DMS79 treated with DMSO at 0.1 percent for 48 hours (cell line): ENCODE measurements around the gene ANKRD23.
A peak's percentile ranks its signal among the peaks of the same experiment; 100 is the strongest.

Source experiments
- DNase-seq: peaks from one replicate; lab custom pipeline; 2025; lab: John Stamatoyannopoulos, UW

ANKRD23 gene

DNA sequence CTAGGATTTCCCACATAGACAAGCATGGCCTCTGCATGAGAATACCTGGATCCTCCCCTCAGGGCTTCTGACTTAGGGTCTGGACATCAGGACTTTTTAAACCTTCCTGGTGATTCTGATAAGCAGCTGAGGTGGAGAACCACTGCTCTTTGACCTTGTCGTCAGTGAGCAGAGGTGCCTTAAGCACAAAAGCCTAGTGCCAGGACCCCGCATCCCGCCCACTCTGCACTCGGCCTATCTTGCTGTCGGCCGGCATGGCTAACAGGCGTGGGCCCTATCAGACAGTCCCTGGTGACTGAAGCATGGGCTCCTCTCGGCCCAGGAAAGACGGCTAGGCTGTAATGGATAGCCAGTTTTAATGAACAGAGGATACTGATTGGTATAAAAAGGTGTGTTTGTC, 6.2 kb downstream of the ANKRD23 start:
- no peak for DNase-seq

DNA sequence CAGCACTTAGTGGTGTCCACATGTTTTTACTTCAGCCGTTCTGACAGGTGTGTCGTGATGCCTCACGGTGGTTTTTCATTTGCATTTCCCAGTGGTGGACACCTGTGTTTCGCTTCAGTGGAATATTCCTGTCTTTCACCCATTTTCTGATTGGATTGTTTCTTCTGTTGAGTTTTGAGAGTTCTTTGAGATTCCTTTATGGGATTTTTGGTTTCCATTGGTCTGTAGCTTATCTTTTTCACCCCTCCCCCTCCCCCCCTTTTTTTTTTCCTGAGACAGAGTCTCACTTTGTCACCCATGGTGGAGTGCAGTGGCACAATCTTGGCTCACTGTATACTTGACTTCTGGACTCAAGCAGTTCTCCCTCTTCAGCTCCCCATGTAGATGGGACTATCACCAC, 8.0 kb downstream of the ANKRD23 start:
- DNase-seq, result no peak

DNA sequence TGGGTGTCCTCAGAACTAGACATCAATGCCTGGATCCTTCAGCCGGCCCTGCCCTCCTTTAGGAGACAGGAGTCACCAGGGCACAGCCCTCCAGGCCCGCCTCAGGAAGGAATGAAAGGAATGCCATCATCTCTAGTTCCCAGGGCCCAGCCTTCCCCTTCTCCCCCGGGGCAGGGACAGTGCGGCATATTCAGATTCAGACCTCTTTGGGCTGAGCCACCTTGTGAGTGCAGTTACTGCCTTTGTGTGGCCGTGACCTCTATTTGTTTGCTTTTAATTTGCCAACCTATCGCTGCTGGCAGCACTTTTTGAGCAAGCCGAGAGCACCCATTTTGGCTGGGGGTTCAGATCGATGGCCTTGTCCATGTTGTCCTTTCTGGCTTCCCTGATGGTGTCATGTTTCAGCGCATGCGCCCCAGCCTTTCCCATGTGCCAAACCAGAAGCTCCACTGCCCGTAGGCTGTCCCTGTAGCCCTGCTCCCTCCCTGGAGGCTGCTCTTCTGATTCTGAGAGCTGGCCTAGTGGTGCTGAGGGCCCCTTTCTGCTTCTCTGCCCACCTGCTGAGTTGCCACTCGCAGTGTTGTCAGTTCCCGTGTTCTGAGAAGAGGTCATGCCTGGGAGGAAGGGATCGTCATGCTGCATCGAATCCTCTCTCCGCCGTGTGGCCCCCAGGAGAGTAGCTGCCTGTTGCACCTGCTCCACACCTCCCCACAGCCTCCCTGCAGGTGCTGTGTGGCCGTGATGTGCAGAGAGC, 10.9 kb downstream of the ANKRD23 start:
- peak; percentile 93 for DNase-seq

DNA sequence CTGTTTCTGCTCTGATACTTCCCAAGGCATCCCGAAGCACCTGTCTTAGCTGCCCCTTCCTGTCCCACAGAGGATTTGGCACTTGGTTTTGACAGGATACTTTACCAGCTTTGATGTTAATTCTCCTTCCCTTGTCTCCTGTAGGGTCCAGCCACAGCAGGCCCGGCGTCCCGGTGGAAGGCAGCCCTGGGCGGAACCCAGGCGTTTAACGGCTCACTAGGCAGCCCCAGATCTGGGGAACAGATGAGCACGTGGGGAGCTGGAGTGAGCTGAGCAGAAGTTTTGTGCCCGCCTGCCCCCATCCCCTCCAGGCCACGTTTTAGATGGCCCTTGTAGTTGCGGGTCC, 11.4 kb downstream of the ANKRD23 start:
- DNase-seq, result no peak

DNA sequence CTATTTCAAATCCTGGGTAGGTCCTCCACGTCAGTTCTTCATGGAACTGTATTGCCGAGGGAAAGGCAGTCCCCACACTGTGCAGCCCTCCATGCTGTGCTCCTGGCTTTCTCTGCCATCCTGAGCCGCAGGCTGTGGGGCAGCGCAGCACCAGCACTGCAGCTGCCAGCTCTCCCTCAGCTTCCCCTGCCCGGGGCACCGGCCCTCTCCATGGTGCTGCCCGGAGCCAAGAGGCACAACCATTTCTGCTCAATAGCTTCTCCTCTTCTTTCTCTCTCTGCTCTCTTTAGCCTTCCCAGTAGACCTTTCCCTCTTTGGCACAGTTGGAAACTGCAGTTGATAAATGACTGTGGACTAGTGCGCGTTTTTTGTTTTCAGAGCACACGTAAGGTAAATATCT, 12.1 kb downstream of the ANKRD23 start:
- no peak for DNase-seq

DNA sequence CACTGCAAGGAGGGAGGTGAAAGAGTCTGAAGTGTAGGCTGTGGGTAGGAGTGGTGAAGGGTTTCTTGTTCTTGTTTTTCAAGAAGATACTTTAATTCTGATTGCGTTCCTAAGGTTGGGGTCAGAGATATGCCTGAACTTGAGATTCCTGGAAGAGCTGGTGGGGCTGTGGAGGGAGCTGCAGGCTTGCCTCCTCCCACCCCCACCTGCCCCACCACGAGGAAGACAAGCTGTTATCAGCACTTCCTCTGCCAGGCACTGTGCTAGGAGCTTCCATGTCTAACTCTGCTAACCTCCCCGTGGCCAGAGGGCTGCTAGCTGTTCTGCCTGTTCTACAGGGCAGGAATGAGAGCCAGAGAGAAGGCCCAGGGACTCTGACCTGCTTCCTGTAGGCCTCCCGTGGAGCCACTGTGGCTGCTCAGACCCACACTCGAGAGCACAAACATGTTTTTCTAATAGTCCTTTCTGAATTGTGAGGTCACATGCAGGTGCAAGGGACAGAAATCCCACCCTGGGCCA, 13.7 kb downstream of the ANKRD23 start:
- no peak for DNase-seq

DNA sequence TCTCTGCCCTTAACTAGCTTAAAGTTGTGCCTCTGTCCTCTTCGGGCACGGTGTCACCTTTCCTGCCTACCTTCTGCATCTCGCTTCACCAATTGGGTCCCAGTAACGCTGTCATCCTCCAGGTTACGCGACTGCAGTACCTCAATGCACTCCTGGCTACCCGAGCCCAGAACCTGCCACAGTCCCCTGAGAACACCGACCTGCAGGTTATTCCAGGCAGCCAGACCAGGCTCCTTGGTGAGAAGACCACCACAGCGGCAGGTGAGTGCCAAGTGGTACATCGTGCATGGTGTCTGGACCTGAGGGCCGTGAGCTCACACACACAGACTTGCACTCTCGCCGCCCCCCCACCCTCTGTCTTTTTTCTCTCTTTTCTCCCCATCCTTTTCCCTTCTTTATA, 14.9 kb downstream of the ANKRD23 start:
- DNase-seq, result no peak

DNA sequence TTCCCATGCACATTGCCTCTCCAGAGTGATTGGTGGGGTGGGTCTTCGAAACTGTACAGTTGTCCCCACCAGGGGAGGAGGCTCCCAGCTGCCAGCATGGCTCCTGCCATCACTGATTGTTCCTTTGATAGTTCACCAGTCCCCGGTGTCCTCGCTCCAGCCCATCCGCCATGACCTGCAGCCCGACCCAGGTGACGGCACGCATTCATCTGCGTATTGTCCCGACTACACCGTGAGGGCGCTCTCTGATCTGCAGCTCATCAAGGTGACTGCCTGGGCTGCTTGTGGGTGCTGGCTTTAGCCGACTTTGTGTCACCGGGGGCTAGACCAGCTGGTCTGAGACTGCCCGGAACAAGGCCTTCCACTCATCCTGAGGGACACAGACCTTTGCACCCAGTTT, 15.4 kb downstream of the ANKRD23 start:
- no peak for DNase-seq

DNA sequence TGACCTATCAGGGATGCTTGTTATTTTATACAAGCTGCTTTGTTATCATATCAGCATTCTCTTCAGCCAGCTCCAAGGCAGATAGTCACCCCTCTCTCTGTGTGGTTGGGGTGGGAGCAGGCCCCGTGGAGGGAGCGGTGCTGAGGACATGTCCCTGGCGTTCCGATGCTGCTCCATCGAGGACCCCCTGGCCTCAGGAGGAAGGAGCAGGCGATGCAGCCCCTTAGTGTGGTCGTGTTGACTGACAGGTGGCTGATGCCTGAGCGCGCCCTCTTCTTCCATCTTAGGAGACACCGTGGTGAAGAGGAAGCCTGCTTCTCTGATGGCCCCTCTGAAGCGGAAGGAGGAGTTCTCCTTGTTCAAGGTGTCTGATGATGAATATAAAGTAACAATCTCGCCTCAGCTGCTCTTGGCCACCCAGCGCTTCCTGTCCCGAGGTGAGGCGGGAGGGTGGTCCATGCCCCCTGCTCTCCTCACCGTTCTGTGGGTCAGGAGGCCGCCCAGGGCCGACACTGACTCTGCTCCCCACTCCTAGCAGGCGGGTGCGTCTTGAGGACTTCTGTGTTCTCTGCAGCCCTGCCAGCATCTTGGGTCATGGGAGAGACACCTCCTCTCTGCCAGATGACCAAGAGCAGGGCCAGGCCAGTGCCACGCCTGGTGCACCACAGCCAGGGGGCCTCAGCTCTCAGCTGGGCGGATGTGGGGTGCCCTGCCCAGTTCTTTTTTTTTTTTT, 17.1 kb downstream of the ANKRD23 start:
- no peak for DNase-seq

DNA sequence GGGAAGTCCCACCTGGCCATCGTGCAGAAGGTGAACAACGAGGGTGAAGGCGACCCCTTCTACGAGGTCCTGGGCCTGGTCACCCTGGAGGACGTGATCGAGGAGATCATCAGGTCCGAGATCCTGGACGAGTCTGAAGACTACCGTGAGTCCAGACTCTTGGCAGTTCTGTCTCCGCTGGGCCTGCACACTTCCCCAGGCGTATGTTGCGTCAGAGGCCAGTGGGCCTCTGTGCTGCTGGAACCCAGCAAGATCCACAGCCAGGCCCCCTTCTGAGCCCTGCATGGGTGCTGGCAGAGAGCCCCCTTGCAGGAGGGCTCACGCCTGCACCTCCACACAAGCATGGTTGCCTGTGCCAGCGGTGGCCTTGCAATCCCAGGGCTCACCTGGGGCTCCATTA, 18.8 kb downstream of the ANKRD23 start:
- no peak for DNase-seq

DNA sequence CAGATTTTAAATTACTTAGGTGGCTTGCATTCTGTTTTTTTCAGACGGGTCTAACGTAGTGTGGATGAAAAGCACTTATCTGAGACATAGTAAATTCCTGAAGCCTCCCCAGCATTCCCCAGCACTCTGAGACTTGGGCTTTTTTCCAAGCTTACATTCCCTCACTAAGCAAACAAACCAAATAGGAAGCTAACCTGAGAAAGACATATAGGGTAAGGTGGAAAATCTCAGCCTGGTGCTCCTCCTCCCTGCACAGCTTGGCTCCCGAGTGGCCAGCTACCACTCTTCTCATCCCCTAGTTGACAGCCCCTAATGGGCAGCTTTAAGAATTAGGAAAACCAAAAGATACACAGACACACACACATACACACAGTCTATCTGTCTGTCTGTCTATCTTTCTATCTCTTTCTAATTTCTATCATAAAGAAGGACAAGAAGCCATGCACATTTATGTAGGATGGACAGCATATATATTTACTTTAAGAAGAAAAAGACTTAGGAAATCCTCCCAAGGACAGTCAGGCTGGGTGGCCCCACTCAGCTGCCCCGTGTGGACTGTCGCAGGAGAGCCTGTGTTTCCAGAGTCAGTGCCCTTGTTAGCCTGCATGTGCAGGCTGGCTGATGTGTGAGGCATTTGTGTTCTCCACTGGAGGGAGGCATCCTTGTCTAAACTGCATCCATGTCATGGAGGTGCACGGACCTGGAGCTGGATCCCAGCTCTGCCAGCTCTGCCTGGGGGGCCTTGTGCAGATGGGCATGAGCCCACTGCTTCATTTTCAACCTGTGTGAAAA, 19.5 kb downstream of the ANKRD23 start:
- no peak for DNase-seq

DNA sequence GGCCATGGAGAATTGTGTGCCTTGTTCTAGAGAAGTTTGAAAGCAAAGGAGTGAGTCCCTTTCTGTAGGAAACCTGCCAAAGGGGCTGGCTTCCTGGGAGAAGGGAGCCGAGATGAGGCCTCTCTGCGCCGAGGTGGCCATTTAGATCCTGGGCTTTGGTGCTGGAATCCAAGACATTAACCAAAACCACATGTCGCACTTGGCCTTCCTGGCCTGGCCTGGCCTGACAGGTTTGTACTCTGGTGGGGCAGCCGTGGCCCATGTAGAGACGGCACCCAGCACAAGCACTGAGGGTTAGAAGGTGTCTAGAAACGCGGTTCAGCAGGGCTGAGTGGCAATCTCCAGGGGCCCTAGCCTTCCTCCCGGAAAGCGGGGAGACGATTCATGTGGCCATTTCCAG, 20.6 kb downstream of the ANKRD23 start:
- DNase-seq, result no peak

DNA sequence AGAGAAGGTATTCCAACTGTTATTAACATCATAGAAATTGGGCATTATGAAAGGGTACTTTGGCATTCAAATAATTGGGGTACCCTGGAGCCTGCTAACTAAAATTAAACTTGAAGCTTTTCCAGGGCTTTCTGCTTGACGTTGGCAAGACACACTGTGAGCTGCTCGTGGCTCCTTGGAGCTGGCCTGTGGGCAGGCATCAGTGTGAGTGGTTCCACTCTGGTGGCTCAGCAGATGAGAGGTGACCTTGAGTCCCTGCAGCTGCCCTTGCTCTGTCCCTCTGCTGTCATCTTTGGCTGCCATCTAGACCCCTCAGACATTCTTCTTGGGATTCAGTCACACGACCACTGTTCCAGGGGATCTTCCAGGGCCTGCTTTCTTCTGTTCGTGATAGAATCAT, 21.0 kb downstream of the ANKRD23 start:
- DNase-seq, result no peak

DNA sequence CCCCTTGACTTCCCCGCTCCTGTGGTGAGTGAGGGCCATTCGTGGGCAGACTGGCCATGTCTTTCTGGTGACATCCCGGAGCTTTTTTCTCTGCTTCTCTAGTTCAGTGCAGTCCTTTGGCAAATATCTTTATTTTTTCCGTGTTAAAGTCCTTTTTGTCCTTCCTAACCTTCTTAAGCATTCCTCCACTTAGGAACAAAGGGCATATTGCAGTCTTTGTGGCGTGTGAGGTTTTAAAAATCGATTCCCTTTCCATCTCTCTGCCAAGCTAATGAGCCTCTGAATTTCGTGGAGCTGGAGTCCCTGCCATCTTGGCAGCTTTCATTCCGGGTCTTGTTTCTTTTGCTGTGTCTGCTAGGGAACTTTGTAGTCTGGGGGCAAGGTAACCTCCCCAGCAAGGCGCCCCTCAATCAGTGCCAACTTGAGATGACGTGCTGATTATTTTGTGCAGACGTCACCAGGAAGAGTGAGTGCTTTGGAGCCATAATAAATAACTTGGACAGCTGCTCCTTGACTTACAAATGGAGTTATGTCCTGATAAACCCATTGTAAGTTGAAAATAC, 22.6 kb downstream of the ANKRD23 start:
- DNase-seq, result no peak

DNA sequence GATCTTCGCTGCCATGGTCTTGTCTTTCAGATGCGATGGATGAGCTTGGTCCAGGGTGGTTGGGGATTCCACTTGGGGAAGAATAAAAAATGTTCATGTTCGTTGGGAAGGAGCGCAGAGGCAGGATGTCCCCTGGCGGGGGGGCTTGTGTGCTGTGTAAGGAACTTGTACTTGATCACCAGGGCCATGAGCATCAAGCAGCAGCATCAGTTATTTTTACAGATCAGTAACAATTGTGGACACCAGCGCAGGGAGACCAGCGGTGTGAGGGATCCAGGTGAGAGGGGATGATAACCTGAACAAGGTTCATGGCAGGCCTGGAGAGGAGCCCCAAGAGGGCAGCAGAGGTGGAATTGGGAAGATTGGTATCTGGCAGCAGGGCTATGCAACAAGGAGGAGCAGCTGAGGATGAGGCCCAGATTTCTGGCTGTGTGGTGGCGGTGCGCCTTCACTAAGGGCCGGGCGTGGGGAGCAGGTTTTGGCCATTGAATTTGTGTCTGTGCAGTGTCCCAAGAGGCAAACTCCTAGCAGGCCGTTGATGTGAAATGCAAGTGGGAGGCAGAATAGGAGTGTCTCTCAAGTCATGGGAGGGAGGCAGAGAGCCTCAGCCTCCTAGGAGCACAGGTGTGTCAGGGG, 23.8 kb downstream of the ANKRD23 start:
- no peak for DNase-seq

DNA sequence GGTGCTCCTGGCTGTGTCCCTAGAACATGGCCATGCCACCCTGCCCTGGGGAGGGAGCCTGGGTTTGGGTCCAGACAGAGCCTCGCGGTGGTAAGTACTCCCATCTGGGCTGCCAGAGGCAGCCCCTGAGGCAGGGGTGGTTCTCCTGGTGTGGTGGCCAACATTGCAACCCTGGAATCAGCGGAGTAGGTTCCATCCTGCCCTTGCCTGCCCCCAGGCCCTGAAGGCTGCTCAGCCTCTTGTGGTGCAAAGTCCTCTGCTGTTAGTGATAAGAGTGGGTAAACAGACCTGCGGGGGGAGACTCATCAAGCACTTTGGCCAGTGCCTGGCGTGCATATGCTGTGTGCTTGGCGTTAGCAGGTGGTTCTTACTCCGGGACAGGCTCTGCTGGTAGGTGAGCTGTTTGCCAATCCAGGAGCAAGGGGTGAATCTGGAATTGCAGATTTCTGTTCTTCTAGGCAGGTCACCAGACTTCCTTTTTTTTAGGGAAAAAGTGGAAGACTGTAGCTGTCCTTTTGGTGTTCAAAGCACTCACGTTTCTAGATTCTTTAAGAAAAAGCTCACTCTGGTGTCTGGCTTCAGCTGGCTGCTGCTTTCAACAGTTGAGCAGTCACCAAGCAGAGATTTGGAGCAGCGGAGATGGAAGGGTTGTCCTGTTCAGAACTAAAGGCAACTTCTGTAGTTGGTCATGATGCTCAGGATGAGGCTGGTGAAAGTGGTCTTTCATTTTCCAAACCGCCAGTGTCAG, 24.5 kb downstream of the ANKRD23 start:
- peak; percentile 47 for DNase-seq

DNA sequence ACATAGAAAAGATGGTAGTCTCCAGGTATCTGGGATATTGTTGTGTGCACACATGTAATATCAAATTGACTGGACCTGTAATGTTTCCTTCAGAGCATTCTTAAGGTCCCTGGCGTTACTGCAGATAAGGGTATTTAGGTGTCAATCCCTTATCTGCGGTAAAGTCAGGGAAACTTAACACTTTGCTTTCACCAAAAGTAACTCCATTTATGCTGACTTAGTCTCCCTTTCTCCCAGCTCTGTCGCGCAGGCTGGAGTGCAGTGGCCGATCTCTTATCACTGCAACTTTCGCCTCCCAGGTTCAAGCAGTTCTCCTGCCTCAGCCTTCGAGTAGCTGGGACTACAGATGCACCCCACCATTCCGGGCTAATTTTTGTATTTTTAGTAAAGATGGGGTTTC, 25.9 kb downstream of the ANKRD23 start:
- DNase-seq, result no peak

DNA sequence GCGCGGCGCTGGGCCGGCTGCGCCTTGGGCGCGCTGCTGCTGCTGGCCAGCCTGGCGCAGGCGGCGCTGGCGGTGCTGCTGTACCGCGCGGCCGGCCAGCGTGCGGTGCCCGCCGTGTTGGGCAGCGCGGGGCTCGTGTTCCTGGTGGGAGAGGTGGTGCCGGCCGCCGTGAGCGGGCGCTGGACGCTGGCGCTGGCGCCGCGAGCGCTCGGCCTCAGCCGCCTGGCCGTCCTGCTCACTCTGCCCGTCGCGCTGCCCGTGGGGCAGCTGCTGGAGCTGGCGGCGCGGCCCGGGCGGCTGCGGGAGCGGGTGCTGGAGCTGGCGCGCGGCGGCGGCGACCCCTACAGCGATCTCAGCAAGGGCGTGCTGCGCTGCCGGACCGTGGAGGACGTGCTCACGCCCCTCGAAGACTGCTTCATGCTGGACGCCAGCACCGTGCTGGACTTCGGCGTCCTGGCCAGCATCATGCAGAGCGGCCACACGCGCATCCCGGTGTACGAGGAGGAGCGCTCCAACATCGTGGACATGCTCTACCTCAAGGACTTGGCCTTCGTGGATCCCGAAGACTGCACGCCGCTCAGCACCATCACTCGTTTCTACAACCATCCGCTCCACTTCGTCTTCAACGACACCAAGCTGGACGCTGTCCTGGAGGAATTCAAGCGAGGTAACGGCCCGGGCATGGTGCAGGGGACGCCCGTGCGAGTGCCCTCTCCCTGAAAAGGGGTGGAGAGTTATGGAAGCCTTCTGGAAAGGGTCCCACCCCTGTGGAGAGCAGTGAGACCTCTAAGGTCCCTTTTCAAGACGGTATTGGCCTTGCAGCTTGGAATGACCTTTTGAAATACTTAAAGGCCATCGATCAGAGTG, 26.8 kb downstream of the ANKRD23 start:
- DNase-seq, result peak; percentile 15

DNA sequence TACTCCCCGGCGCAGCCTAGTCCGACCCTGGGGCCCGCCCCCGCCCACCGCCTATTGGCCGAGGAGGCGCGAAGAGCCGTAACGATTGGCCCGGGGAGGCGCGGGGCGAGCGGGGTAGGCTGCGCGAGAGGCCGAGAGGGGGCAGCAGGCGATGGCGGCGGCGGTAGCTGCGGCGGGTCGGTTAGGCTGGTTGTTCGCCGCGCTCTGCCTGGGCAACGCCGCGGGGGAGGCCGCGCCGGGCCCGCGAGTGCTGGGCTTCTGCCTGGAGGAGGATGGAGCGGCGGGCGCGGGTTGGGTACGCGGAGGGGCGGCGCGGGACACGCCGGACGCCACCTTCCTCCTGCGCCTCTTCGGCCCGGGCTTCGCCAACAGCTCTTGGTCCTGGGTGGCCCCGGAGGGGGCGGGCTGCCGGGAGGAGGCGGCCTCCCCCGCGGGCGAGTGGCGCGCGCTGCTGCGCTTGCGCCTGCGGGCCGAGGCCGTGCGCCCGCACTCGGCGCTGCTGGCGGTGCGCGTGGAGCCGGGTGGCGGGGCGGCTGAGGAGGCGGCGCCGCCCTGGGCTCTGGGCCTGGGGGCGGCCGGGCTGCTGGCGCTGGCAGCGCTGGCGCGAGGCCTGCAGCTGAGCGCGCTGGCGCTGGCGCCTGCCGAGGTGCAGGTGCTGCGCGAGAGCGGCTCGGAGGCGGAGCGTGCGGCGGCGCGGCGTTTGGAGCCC, 27.5 kb downstream of the ANKRD23 start, which contains the start of gene CNNM3:
Gene CNNM3 (plus strand): TSS at position 142 of the 709 bp plus-strand sequence. CDS start 10 bp downstream, at position 152.
- peak; percentile 86 for DNase-seq
